ENCODE results near the gene BANF2. TPM values are rescaled to one million over a fixed set of nuclear protein-coding genes. Genes with fewer than 3 reads are reported as not detected.

BANF2 gene
- total and polyA plus RNA-seq, 2 of the 13 experiments (the other 11 are each of a cell fraction or from before 2014, with no cell fraction given) = 0.35 TPM; not detected in 1

DNA sequence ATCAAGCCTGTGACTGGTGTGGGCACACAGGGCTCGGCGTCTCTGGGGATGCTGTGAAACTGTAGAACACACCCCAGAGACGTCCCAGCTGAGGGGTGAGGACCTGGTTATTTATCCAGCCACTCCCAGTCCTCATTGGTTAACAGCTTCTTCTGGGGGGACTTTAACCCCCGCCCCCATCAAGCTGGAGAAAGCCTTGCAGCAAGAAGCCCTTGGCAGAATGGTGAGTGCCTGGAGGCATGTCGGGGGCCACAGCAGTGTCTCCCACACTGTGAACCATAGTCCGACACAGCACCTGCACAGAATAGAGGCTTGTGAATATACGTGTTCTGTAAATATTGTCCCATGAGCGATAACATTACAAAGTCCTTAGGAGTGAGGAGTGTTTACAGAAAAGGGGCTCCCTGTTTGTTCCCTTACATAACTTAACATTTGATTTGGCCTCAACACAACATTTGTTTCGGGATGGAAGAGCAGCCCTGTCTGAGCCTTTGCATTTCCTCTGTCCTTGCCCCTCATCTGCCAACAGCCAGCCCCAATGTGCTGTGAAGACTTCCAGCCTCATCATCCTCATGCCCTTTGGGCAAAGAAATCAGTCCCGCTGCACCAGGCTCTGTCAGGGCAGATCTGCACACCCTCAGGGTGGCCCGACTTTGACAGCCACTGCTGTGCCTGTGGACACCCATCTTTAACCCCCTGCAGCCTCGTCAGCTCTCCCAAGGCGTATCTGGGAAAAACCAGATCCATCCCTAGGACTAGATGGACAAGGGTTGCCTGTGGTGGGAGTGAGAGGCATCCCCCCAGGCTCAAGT lies 15.5 kb upstream of the BANF2 start (continued):
- TF ChIP-seq, protein P1, sequence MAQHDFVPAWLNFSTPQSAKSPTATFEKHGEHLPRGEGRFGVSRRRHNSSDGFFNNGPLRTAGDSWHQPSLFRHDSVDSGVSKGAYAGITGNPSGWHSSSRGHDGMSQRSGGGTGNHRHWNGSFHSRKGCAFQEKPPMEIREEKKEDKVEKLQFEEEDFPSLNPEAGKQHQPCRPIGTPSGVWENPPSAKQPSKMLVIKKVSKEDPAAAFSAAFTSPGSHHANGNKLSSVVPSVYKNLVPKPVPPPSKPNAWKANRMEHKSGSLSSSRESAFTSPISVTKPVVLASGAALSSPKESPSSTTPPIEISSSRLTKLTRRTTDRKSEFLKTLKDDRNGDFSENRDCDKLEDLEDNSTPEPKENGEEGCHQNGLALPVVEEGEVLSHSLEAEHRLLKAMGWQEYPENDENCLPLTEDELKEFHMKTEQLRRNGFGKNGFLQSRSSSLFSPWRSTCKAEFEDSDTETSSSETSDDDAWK (CRISPR knock-in tag; IDR thresholded peaks at IDR 0.05) = no peak
- peak; percentile 96 for TF ChIP-seq FOXK1 (CRISPR knock-in tag; IDR thresholded peaks at IDR 0.05; ENCODE audit: borderline replicate concordance, low read depth)
- TF ChIP-seq ZBTB7B (CRISPR knock-in tag; IDR thresholded peaks at IDR 0.05) = peak; percentile 98
- peak; percentile 95; the same call in 1 of the 2 replicates for TF ChIP-seq NKX3-1 (CRISPR knock-in tag; IDR thresholded peaks at IDR 0.05)
- no peak for TF ChIP-seq FLYWCH1 (CRISPR knock-in tag; IDR thresholded peaks at IDR 0.05)
- TF ChIP-seq, protein P2, sequence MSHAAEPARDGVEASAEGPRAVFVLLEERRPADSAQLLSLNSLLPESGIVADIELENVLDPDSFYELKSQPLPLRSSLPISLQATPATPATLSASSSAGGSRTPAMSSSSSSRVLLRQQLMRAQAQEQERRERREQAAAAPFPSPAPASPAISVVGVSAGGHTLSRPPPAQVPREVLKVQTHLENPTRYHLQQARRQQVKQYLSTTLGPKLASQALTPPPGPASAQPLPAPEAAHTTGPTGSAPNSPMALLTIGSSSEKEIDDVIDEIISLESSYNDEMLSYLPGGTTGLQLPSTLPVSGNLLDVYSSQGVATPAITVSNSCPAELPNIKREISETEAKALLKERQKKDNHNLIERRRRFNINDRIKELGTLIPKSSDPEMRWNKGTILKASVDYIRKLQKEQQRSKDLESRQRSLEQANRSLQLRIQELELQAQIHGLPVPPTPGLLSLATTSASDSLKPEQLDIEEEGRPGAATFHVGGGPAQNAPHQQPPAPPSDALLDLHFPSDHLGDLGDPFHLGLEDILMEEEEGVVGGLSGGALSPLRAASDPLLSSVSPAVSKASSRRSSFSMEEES (CRISPR knock-in tag; IDR thresholded peaks at IDR 0.05) = peak; percentile 89
- TF ChIP-seq ZNF547 (CRISPR knock-in tag; IDR thresholded peaks at IDR 0.05) = peak; percentile 94; the same call in 1 of the 2 replicates
- TF ChIP-seq KLF13 (CRISPR knock-in tag; IDR thresholded peaks at IDR 0.05) = no peak
- TF ChIP-seq JUNB (CRISPR knock-in tag; IDR thresholded peaks at IDR 0.05; ENCODE audit: borderline replicate concordance) = no peak
- TF ChIP-seq ZNF589 (CRISPR knock-in tag; conservative IDR thresholded peaks at IDR 0.05) = no peak
- peak; percentile 96 for TF ChIP-seq ELF3 (CRISPR knock-in tag; IDR thresholded peaks at IDR 0.05)
- TF ChIP-seq GFI1 (CRISPR knock-in tag; IDR thresholded peaks at IDR 0.05; ENCODE audit: borderline replicate concordance) = peak; percentile 97
- TF ChIP-seq NBN (conservative IDR thresholded peaks at IDR 0.05) = no peak
- TF ChIP-seq ZFP36L2 (CRISPR knock-in tag; IDR thresholded peaks at IDR 0.05) = 0 out of 2 replicates have a peak, but pooled peaks have one; percentile 82
- TF ChIP-seq ZNF432 (CRISPR knock-in tag; IDR thresholded peaks at IDR 0.05; ENCODE audit: borderline replicate concordance) = peak; percentile 63; the same call in 1 of the 2 replicates
- TF ChIP-seq MED13 (CRISPR knock-in tag; IDR thresholded peaks at IDR 0.05) = peak; percentile 78; the same call in 1 of the 2 replicates
- TF ChIP-seq KDM5B (CRISPR knock-in tag; IDR thresholded peaks at IDR 0.05; ENCODE audit: borderline replicate concordance) = peak; percentile 27
- peak; percentile 87 for TF ChIP-seq ZMYM4 (CRISPR knock-in tag; IDR thresholded peaks at IDR 0.05)
- TF ChIP-seq, protein P3, sequence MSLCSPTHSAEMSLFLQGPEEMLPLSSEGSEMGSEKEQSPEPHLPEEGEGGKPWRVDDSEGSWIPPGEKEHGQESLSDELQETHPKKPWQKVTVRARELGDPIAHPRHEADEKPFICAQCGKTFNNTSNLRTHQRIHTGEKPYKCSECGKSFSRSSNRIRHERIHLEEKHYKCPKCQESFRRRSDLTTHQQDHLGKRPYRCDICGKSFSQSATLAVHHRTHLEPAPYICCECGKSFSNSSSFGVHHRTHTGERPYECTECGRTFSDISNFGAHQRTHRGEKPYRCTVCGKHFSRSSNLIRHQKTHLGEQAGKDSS (CRISPR knock-in tag; IDR thresholded peaks at IDR 0.05; ENCODE audit: borderline replicate concordance, low read depth) = peak; percentile 85; the same call in 1 of the 2 replicates
- no peak for TF ChIP-seq NCOA5 (CRISPR knock-in tag; IDR thresholded peaks at IDR 0.05)
- TF ChIP-seq MYNN (CRISPR knock-in tag; IDR thresholded peaks at IDR 0.05; ENCODE audit: low read depth) = peak; percentile 76; the same call in 1 of the 2 replicates
- peak; percentile 70 for TF ChIP-seq KDM2A (CRISPR knock-in tag; IDR thresholded peaks at IDR 0.05; ENCODE audit: borderline replicate concordance, low read depth)
- TF ChIP-seq, protein P4, sequence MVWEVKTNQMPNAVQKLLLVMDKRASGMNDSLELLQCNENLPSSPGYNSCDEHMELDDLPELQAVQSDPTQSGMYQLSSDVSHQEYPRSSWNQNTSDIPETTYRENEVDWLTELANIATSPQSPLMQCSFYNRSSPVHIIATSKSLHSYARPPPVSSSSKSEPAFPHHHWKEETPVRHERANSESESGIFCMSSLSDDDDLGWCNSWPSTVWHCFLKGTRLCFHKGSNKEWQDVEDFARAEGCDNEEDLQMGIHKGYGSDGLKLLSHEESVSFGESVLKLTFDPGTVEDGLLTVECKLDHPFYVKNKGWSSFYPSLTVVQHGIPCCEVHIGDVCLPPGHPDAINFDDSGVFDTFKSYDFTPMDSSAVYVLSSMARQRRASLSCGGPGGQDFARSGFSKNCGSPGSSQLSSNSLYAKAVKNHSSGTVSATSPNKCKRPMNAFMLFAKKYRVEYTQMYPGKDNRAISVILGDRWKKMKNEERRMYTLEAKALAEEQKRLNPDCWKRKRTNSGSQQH (CRISPR knock-in tag; IDR thresholded peaks at IDR 0.05; ENCODE audit: low read depth) = peak; percentile 30; the same call in 1 of the 2 replicates
- no peak for TF ChIP-seq HOXA7 (CRISPR knock-in tag; IDR thresholded peaks at IDR 0.05)
- TF ChIP-seq ZNF446 (CRISPR knock-in tag; IDR thresholded peaks at IDR 0.05) = no peak
- no peak for TF ChIP-seq FOXM1 (CRISPR knock-in tag; IDR thresholded peaks at IDR 0.05)

Measured in HepG2 (cell line).